GM21526 (cell line): ENCODE measurements around the gene ZNF785.
"Not testable (repeated sequence)": the region's sequence is repeated elsewhere in the genome, so short reads cannot be mapped to it uniquely, and the experiment has no call there.

Source experiments
- ATAC-seq: cut with Tn5 transposase; IDR thresholded peaks from one replicate; pipeline ENCODE4 v1.9.1; 2021; ENCODE audit warnings: moderate library complexity; ENCODE audit not compliant: unreplicated experiment, low FRiP score

Gene ZNF785

GRCh38 chr16:30585400-30586191, at the start of gene ZNF785:
ZNF785 (minus strand) TSS chr16:30585697; CDS start chr16:30585611, 86 bp downstream.
- ATAC-seq = peak; percentile 79

- no peak for ATAC-seq
Measured at GRCh38 chr16:30633526-30633925, 48.0 kb upstream of the ZNF785 start.

- not testable (repeated sequence) for ATAC-seq
Measured at GRCh38 chr16:30632454-30632853, 47.0 kb upstream of the ZNF785 start.

GRCh38 chr16:30628628-30629540, 43.4 kb upstream of the ZNF785 start:
- ATAC-seq = peak; percentile 59

GRCh38 chr16:30626236-30626635, 40.7 kb upstream of the ZNF785 start:
- ATAC-seq = no peak

- ATAC-seq = no peak
Measured at GRCh38 chr16:30623536-30624283, 38.2 kb upstream of the ZNF785 start.

GRCh38 chr16:30622455-30623032, 37.0 kb upstream of the ZNF785 start:
- no peak for ATAC-seq

GRCh38 chr16:30621765-30622164, 36.3 kb upstream of the ZNF785 start:
- no peak for ATAC-seq

GRCh38 chr16:30620169-30620568, 34.7 kb upstream of the ZNF785 start:
- ATAC-seq = no peak

GRCh38 chr16:30619638-30620037, 34.1 kb upstream of the ZNF785 start:
- no peak for ATAC-seq

- ATAC-seq = no peak
Measured at GRCh38 chr16:30619202-30619601, 33.7 kb upstream of the ZNF785 start.

- ATAC-seq = no peak
Measured at GRCh38 chr16:30615358-30616091, 30.0 kb upstream of the ZNF785 start.

GRCh38 chr16:30609926-30610839, 24.7 kb upstream of the ZNF785 start, which contains the start of gene ZNF689:
ZNF689 (minus strand) TSS chr16:30610389; CDS start chr16:30610041, 348 bp downstream.
- ATAC-seq = peak; percentile 75

GRCh38 chr16:30609002-30609925, 23.8 kb upstream of the ZNF785 start:
- ATAC-seq = peak; percentile 23

- ATAC-seq = no peak
Measured at GRCh38 chr16:30606004-30606403, 20.5 kb upstream of the ZNF785 start.

- no peak for ATAC-seq
Measured at GRCh38 chr16:30605158-30605557, 19.7 kb upstream of the ZNF785 start.

GRCh38 chr16:30604316-30604947, 18.9 kb upstream of the ZNF785 start:
- no peak for ATAC-seq
